Activated CD4-positive, alpha-beta memory T cell treated with anti-CD3 and anti-CD28 coated beads for 36 hours (primary cell): ENCODE results near the gene YIF1A. TPM values are rescaled to one million over a fixed set of nuclear protein-coding genes. Genes with fewer than 3 reads are reported as not detected.

Experiments
- CTCF ChIA-PET: fragments of 350-600 bp; sonication (Branson Sonifier 250); formaldehyde crosslinking; loops from one replicate; lab custom pipeline; 2021; ENCODE audit warnings: antibody characterized with exemption, inconsistent platforms; lab: Charles Lee
- POLR2A ChIA-PET: fragments of 350-600 bp; sonication (Branson Sonifier 250); formaldehyde crosslinking; loops from one replicate; lab custom pipeline; 2021; ENCODE audit warnings: antibody characterized with exemption; lab: Charles Lee
- DNase-seq: peaks from one replicate; pipeline ENCODE4 v3.0.0-alpha.2; 2020
- H3K27ac Mint-ChIP-seq: one replicate; pipeline ENCODE4 v1.8.0; 2021; ENCODE audit warnings: mixed read lengths
- H3K27me3 Mint-ChIP-seq: one replicate; pipeline ENCODE4 v1.8.0; 2021; ENCODE audit warnings: mixed read lengths
- H3K36me3 Mint-ChIP-seq: one replicate; pipeline ENCODE4 v1.8.0; 2021; ENCODE audit warnings: mixed read lengths
- H3K4me1 Mint-ChIP-seq: one replicate; pipeline ENCODE4 v1.8.0; 2021; ENCODE audit warnings: low read depth, mixed read lengths
- H3K4me3 Mint-ChIP-seq: one replicate; pipeline ENCODE4 v1.8.0; 2021; ENCODE audit warnings: mild to moderate bottlenecking, mixed read lengths
- H3K9me3 Mint-ChIP-seq: one replicate; pipeline ENCODE4 v1.8.0; 2021; ENCODE audit warnings: mixed read lengths
- intact Hi-C: fragments of 100-400 bp; cut with micrococcal nuclease; formaldehyde crosslinking; loops from one replicate; pipeline ENCODE4 v1.15.1; 2023
- total RNA-seq, 2 experiments: library from RNA; stranded (reverse); gene quantifications; one replicate each; pipeline ENCODE4 v1.2.3, GENCODE V29; 2021

Gene YIF1A
- total RNA-seq, 2 experiments from 2014 or later: 63.1 to 65.8 TPM

GRCh38 chr11:66287889-66288670 lies 863 bp downstream of the YIF1A start:
- Mint-ChIP-seq H3K4me3 (peak overlapping the region; percentile 87), H3K27ac (peak overlapping the region; percentile 74), H3K36me3 (no peaks in the 10 kb centered on the region), H3K4me1 (peaks cover 36% of the 10 kb centered on the region), H3K27me3 (peaks cover 6% of the 10 kb centered on the region), H3K9me3 (no peaks in the 10 kb centered on the region)
- ChIA-PET POLR2A (interaction anchor here (1.0 to 2.9 kb wide), 9 partner anchors 12 to 57 kb away, joined by 3 to 17 read pairs (median 3); partner anchors contain the start of genes BRMS1 and RAB1B), CTCF (interaction anchor here (1.2 to 2.2 kb wide), 6 partner anchors 8 to 151 kb away, joined by 3 to 25 read pairs (median 4); partner anchors contain the start of gene MRPL11)
- intact Hi-C loops: no loop called here
- DNase-seq: no peak

DNA sequence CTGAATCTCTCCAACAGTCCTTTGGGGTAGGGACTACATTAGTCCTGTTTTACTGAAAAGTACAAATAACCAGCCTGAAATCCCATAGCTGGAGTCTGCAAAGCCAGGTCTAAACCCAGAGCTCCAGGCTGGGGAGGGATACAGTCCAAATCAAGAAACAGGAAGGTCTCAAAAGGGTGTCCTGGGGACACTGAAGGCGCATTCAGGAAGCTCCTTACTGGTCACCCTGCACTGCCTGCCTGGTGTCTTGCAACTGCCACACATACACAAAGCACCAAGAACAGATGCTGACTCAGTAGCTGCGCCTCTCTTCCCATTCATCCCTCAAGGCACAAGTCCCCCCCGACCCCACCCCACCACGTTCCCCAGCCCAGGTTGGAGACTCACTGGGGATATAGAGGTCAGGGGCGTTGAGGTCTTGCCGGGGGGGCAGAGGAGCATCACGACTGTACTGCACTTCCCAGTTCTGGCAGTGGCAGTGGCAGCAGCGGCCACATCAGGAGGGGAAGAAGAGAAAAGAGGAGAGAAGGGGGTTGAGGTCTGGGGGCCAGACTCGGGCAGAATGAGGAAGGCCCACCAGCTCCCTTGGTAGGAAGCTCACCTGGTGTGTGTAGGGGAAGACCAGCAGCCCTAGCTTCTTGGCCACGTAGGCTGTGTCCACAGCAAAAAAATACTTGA lies 1.6 kb downstream of the YIF1A start:
- intact Hi-C loops: no loop called here
- no peaks in the 10 kb centered on the region for H3K27me3 Mint-ChIP-seq
- no peaks in the 10 kb centered on the region for H3K36me3 Mint-ChIP-seq
- H3K9me3 Mint-ChIP-seq: no peaks in the 10 kb centered on the region
- H3K4me3 Mint-ChIP-seq: peak overlapping the region; percentile 87
- DNase-seq: no peak
- H3K27ac Mint-ChIP-seq: no peak overlapping the region
- ChIA-PET POLR2A (interaction anchor here (1.0 to 2.9 kb wide), 3 partner anchors 10 to 19 kb away, joined by 3 to 17 read pairs (median 3); partner anchors contain the start of gene RAB1B), CTCF (interaction anchor here (1.2 kb wide), 1 partner anchor 22 kb away, joined by 3 read pairs; no protein-coding TSS in a partner anchor)
- peaks cover 38% of the 10 kb centered on the region for H3K4me1 Mint-ChIP-seq

DNA sequence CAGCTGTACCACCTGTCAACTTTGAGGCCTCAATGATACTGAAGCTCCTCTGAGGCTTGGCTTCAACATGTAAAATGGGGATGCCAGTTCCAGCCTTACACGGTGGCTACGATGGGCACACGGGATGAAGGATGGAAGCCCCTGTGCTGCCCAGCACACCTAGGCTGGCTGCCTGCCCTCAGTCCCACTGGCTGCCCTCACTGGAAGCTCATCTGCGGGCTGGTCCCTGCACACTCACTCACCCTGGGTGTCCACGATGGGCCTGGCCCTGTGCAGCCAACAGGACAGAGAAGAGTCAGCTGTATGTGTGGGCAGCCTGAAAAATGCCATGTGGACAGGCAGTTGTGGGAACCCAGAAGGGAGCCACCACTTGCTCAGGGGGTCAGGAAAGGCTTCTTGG lies 2.2 kb downstream of the YIF1A start:
- ChIA-PET CTCF (interaction anchor here (1.0 to 1.2 kb wide), 2 partner anchors 21 to 25 kb away, joined by 3 read pairs; no protein-coding TSS in a partner anchor), POLR2A (interaction anchor here (1.0 to 2.9 kb wide), 2 partner anchors 10 to 18 kb away, joined by 3 to 17 read pairs; partner anchors contain the start of gene RAB1B)
- Mint-ChIP-seq H3K4me1 (peaks cover 43% of the 10 kb centered on the region), H3K36me3 (no peaks in the 10 kb centered on the region), H3K4me3 (no peak overlapping the region), H3K9me3 (no peaks in the 10 kb centered on the region), H3K27me3 (no peaks in the 10 kb centered on the region), H3K27ac (no peak overlapping the region)
- DNase-seq: no peak
- intact Hi-C loops: no loop called here

- Mint-ChIP-seq H3K36me3 (no peaks in the 10 kb centered on the region), H3K4me1 (peaks cover 40% of the 10 kb centered on the region), H3K27ac (no peak overlapping the region), H3K9me3 (no peaks in the 10 kb centered on the region), H3K27me3 (no peaks in the 10 kb centered on the region), H3K4me3 (no peak overlapping the region)
- CTCF ChIA-PET: interaction anchor here (1.0 kb wide), 1 partner anchor 26 kb away, joined by 3 read pairs; no protein-coding TSS in a partner anchor
- POLR2A ChIA-PET: no interaction called here
- intact Hi-C loops: no loop called here
- DNase-seq: no peak
Measured at GRCh38 chr11:66285250-66285947, 3.5 kb downstream of the YIF1A start.

- Mint-ChIP-seq H3K9me3 (no peaks in the 10 kb centered on the region), H3K36me3 (no peaks in the 10 kb centered on the region), H3K27ac (no peak overlapping the region), H3K4me3 (no peak overlapping the region), H3K27me3 (no peaks in the 10 kb centered on the region), H3K4me1 (peaks cover 32% of the 10 kb centered on the region)
- ChIA-PET POLR2A (no interaction called here), CTCF (no interaction called here)
- DNase-seq: no peak
- intact Hi-C loops: no loop called here
Measured at GRCh38 chr11:66284526-66285078, 4.3 kb downstream of the YIF1A start.

DNA sequence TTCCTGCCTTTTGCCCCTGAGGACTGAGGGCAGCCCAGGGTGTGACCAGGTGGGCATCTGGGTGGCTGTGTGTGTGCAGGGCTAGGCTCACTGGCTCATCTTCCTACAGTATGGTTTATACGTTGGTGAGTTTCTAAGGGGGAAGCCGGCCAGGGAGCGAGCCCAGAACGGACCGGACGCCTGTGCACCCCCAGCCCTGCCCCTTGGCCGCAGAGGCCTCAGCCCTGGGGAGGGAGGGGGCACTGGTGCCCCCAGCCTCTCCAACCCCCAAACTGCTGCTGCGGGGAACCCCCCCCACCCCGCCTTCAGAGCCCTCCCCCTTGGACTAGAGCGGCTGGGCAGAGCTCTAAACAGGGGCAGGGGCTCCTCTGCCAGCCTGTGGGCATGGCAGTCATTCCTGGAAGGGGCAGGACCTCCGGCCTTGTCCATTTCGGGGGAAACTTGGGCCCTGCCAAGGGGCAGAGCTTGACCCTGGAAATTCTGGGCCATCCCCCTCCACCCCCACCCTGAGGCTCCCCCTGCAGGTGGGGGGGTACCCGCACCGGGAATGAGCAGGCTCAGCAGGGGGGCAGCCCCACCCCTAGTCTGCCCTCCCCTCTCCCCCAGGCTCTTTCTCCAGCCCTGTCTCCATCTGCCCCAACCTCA lies 5.4 kb downstream of the YIF1A start:
- H3K4me1 Mint-ChIP-seq: peaks cover 32% of the 10 kb centered on the region
- no peak overlapping the region for H3K4me3 Mint-ChIP-seq
- intact Hi-C loops: no loop called here
- H3K27ac Mint-ChIP-seq: no peak overlapping the region
- ChIA-PET POLR2A (interaction anchor here (1.5 to 1.9 kb wide), 2 partner anchors 16 to 62 kb away, joined by 4 to 6 read pairs; no protein-coding TSS in a partner anchor), CTCF (interaction anchor here (0.9 to 3.1 kb wide), 7 partner anchors 11 to 61 kb away, joined by 3 to 22 read pairs (median 7); partner anchors contain the start of gene RAB1B)
- H3K27me3 Mint-ChIP-seq: no peaks in the 10 kb centered on the region
- no peaks in the 10 kb centered on the region for H3K9me3 Mint-ChIP-seq
- H3K36me3 Mint-ChIP-seq: no peaks in the 10 kb centered on the region
- DNase-seq: no peak

DNA sequence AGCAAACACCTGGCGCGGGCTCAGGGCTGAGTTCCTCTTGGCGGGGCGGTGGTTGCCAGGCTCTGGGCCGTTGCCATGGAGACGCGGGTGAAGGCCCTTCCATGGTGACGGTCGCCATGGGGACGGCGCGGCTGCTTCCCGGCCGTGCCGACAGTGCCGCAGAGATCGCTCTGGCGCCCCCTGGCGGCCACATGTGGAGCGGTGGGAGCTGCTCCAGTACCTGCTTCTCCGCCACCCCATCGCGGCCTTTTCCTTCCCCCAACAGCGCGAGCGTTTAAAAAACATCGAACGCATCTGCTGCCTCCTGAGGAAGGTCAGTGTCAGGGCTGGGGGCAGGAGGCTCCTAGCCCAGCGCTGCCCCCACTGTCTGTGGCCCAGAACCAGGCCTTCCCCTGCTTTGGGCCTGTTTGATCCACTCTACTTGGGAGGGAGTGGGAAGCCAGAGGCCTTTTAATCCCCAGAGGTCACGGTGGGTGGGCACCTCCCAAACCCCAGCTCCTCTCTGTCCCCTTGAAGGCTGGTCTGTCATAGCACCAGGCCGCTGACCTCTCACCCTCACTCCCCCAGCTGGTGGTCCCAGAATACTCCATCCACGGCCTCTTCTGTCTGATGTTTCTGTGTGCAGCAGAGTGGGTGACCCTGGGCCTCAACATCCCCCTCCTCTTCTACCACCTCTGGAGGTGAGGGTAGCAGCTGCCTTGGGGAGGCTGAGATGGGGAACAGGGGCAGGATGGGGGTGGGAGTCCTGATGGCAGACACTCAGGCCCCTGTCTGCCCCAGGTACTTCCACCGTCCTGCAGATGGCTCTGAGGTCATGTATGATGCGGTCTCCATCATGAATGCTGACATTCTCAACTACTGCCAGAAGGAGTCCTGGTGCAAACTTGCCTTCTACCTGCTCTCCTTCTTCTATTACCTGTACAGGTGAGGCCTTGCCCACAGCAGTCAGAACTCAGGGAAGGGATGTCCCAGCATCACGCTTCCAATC lies 6.2 kb downstream of the YIF1A start:
- peak; percentile 98 for DNase-seq
- intact Hi-C loops: loop anchor here (1.0 kb wide), 2 partner anchors 14 to 60 kb away; partner anchors contain the start of gene RAB1B
- no peaks in the 10 kb centered on the region for H3K36me3 Mint-ChIP-seq
- H3K9me3 Mint-ChIP-seq: no peaks in the 10 kb centered on the region
- H3K27me3 Mint-ChIP-seq: no peaks in the 10 kb centered on the region
- ChIA-PET POLR2A (interaction anchor here (1.5 to 1.9 kb wide), 2 partner anchors 15 to 61 kb away, joined by 4 to 6 read pairs; no protein-coding TSS in a partner anchor), CTCF (interaction anchor here (0.6 to 3.1 kb wide), 19 partner anchors 8 to 422 kb away, joined by 3 to 22 read pairs (median 4); partner anchors contain the start of genes RAB1B, RIN1 and TMEM151A)
- peaks cover 31% of the 10 kb centered on the region for H3K4me1 Mint-ChIP-seq
- H3K27ac Mint-ChIP-seq: peak overlapping the region; percentile 56
- peak overlapping the region; percentile 57 for H3K4me3 Mint-ChIP-seq

GRCh38 chr11:66281776-66282467 lies 7.0 kb downstream of the YIF1A start:
- H3K4me1 Mint-ChIP-seq: peaks cover 23% of the 10 kb centered on the region
- ChIA-PET CTCF (interaction anchor here (0.7 to 3.1 kb wide), 17 partner anchors 9 to 166 kb away, joined by 3 to 22 read pairs (median 4); partner anchors contain the start of genes RAB1B, RIN1 and TMEM151A), POLR2A (interaction anchor here (1.5 to 1.9 kb wide), 2 partner anchors 14 to 60 kb away, joined by 4 to 6 read pairs; no protein-coding TSS in a partner anchor)
- peak overlapping the region; percentile 57 for H3K4me3 Mint-ChIP-seq
- H3K27ac Mint-ChIP-seq: peak overlapping the region; percentile 28
- DNase-seq: no peak
- no peaks in the 10 kb centered on the region for H3K36me3 Mint-ChIP-seq
- H3K27me3 Mint-ChIP-seq: no peaks in the 10 kb centered on the region
- intact Hi-C loops: loop anchor here (1.0 kb wide), 2 partner anchors 14 to 60 kb away; partner anchors contain the start of gene RAB1B
- no peaks in the 10 kb centered on the region for H3K9me3 Mint-ChIP-seq

- no peaks in the 10 kb centered on the region for H3K27me3 Mint-ChIP-seq
- DNase-seq: no peak
- ChIA-PET POLR2A (interaction anchor here (0.6 to 1.2 kb wide), 2 partner anchors 9 to 262 kb away, joined by 3 read pairs; no protein-coding TSS in a partner anchor), CTCF (interaction anchor here (1.4 to 3.1 kb wide), 2 partner anchors 21 to 58 kb away, joined by 4 to 19 read pairs; no protein-coding TSS in a partner anchor)
- H3K4me3 Mint-ChIP-seq: no peak overlapping the region
- H3K36me3 Mint-ChIP-seq: no peaks in the 10 kb centered on the region
- H3K27ac Mint-ChIP-seq: no peak overlapping the region
- intact Hi-C loops: no loop called here
- H3K4me1 Mint-ChIP-seq: peaks cover 20% of the 10 kb centered on the region
- no peaks in the 10 kb centered on the region for H3K9me3 Mint-ChIP-seq
Measured at GRCh38 chr11:66281001-66281400, 7.9 kb downstream of the YIF1A start.
